HG02623 (cell line): ENCODE results near the gene USE1.

Source experiments
- ATAC-seq: cut with Tn5 transposase; IDR thresholded peaks from one replicate; pipeline ENCODE4 v1.9.1; 2021; ENCODE audit warnings: moderate library complexity; ENCODE audit not compliant: unreplicated experiment

The USE1 gene

GRCh38 chr19:17205237-17206140, 9.7 kb upstream of the USE1 start:
- ATAC-seq: no peak

GRCh38 chr19:17206736-17207581, 8.2 kb upstream of the USE1 start:
- no peak for ATAC-seq

GRCh38 chr19:17209126-17210036, 5.8 kb upstream of the USE1 start:
- ATAC-seq: no peak

GRCh38 chr19:17210296-17210695, 4.9 kb upstream of the USE1 start:
- ATAC-seq: no peak

- no peak for ATAC-seq
Observed at GRCh38 chr19:17211547-17212446, 3.4 kb upstream of the USE1 start.

GRCh38 chr19:17213334-17213733, 1.8 kb upstream of the USE1 start:
- ATAC-seq: no peak

GRCh38 chr19:17214508-17215126, 540 bp upstream of the USE1 start:
- no peak for ATAC-seq

- no peak for ATAC-seq
Observed at GRCh38 chr19:17216058-17216670, 1.0 kb downstream of the USE1 start.

- ATAC-seq: no peak
Observed at GRCh38 chr19:17219286-17219685, 4.1 kb downstream of the USE1 start.

- ATAC-seq: no peak
Observed at GRCh38 chr19:17220207-17220758, 5.1 kb downstream of the USE1 start.

- ATAC-seq: no peak
Observed at GRCh38 chr19:17225053-17225452, 9.9 kb downstream of the USE1 start.

GRCh38 chr19:17226002-17226933, 11.1 kb downstream of the USE1 start, which contains the start of gene OCEL1:
Gene OCEL1 (plus strand): TSS chr19:17226226. CDS start chr19:17226248, 22 bp downstream.
- ATAC-seq: peak; percentile 85

- no peak for ATAC-seq
Observed at GRCh38 chr19:17227798-17228367, 12.7 kb downstream of the USE1 start.

- no peak for ATAC-seq
Observed at GRCh38 chr19:17229890-17230289, 14.7 kb downstream of the USE1 start.

- ATAC-seq: no peak
Observed at GRCh38 chr19:17232258-17232657, 17.1 kb downstream of the USE1 start.

- no peak for ATAC-seq
Observed at GRCh38 chr19:17234911-17235299, 19.7 kb downstream of the USE1 start.

- no peak for ATAC-seq
Observed at GRCh38 chr19:17235300-17235970, 20.3 kb downstream of the USE1 start.
